GM18873 (cell line): ENCODE measurements around the gene RHOT1.

Experiments
- ATAC-seq: cut with Tn5 transposase; IDR thresholded peaks from one replicate; pipeline ENCODE4 v1.9.1; 2021; ENCODE audit warnings: mild to moderate bottlenecking, moderate library complexity, moderate number of reproducible peaks; ENCODE audit not compliant: unreplicated experiment, low FRiP score

Gene RHOT1

DNA sequence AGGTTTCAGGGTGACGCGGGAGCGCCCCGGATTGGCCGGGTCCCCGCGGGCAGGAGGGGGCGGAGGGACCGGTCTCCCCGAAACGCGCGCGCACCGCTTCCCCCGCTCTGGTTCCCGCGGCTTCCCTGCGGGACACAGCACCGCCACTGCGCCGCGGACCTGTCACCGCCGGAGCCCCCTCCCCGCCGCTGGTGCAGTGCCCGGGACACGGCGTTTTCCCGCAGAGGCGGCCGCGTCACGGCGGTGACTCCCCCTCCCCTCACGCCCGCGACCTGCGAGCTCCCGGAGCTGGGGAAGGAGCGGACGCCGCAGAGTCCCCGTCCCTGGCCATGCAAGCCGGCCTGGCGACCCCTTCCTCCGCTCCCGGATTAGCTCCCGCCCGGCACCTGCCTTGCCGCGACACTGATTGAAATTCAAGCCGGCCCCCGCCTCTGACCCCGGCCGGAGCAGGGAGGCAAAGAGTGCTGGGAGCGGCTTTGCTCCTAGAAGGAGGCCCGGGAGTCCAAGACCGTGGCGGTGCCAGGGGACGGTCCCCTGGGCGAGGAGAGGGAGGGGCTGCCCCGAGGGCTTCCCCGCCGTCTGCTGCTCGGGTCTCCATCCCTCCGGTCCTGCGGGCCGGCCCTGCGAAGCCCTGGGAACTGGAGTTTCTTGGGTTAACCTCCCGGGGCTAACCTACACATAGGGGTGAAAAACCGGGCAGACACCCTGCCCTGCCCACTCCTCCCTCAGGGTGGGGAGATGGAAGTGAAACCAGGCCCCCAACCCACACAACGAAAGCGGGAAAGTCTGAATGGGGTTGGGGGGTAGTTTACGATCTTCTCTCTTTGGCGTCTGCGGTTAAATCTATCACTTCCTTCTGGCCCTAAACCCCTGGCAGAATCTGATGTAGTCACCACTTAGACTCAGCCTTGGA lies 124.3 kb downstream of the RHOT1 start:
- ATAC-seq = no peak

DNA sequence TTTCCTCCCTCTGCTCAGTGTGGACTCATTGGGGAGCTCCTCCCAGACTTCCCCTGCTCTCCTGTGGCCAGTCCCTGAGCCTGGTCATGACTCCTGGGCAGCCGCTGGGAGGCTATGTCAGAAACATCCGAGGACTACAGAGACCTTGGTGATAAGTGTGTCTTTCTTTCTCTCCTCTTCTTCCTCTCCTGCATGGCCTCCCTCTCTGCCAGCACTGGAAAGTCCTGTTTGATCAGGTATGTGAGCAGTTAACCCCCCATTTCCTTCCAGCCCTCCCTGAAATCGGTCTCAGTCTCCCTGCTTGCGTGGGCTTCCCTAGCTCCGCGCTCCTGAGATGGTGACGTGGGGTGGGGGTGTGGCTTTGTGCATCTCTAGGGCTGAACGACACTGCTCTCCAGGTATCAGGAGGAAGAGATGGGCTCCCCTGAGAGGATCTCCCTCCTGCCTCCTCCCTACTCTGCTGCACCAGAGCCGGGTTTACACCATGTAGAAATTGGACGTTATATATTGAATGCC lies 125.4 kb downstream of the RHOT1 start:
- no peak for ATAC-seq

GRCh38 chr17:32268734-32269288 lies 126.5 kb downstream of the RHOT1 start:
- no peak for ATAC-seq

- no peak for ATAC-seq
Observed at GRCh38 chr17:32269377-32269776, 127.1 kb downstream of the RHOT1 start.

- ATAC-seq = no peak
Observed at GRCh38 chr17:32271844-32272243, 129.5 kb downstream of the RHOT1 start.

- ATAC-seq = no peak
Observed at GRCh38 chr17:32274101-32274500, 131.8 kb downstream of the RHOT1 start.

- no peak for ATAC-seq
Observed at GRCh38 chr17:32274643-32275042, 132.3 kb downstream of the RHOT1 start.
